Nephron progenitor cell (in vitro differentiated cells): Measurements from ENCODE around the gene NTRK2.

ENCODE experiments used
- DNase-seq: peaks from one replicate; pipeline ENCODE4 v3.0.0; 2021
- H3K27ac Mint-ChIP-seq: 2 replicates; pipeline ENCODE4 v1.8.0; 2021; ENCODE audit warnings: mild to moderate bottlenecking, moderate library complexity, mixed read lengths
- H3K27me3 Mint-ChIP-seq: 2 replicates; pipeline ENCODE4 v1.8.0; 2021; ENCODE audit warnings: mild to moderate bottlenecking, low read depth, mixed read lengths; ENCODE audit not compliant: poor library complexity
- H3K36me3 Mint-ChIP-seq: 2 replicates; pipeline ENCODE4 v1.8.0; 2021; ENCODE audit warnings: low read depth, mixed read lengths
- H3K4me1 Mint-ChIP-seq: 2 replicates; pipeline ENCODE4 v1.8.0; 2021; ENCODE audit warnings: mixed read lengths
- H3K4me3 Mint-ChIP-seq: 2 replicates; pipeline ENCODE4 v1.8.0; 2021; ENCODE audit warnings: mild to moderate bottlenecking, moderate library complexity, mixed read lengths
- H3K9me3 Mint-ChIP-seq: 2 replicates; pipeline ENCODE4 v1.8.0; 2021; ENCODE audit warnings: mild to moderate bottlenecking, moderate library complexity, mixed read lengths
- TF ChIP-seq, protein P1 (sequence below): fragments of 200-600 bp; sonication (generic); IDR thresholded peaks from 2 replicates; pipeline ENCODE4 v1.5.0; 2021; ENCODE audit warnings: antibody characterized with exemption

Gene NTRK2

DNA sequence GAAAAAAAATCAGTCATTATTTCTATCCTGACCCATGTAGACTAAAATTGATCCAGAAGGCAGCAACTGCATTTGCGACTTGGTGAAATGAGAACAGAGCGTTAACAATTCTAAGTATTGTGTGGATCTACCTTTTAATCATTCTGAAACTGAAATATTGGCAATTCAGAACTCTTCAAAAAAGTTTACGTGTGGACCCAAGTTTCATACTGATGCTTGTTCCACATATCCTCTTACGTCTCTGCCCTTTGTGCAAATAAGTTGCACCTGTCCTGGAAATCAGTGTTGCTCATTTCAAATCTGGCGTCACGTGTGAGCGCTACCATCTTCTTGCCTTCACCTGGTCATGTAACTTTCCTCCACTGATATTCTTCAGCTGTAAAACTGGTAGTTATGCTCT lies 74.7 kb downstream of the NTRK2 start:
- peaks cover 3% of the 10 kb centered on the region for H3K27me3 Mint-ChIP-seq
- H3K36me3 Mint-ChIP-seq = peaks cover 4% of the 10 kb centered on the region
- H3K9me3 Mint-ChIP-seq = no peaks in the 10 kb centered on the region
- no peaks in the 10 kb centered on the region for H3K4me1 Mint-ChIP-seq
- H3K4me3 Mint-ChIP-seq = no peak overlapping the region
- DNase-seq = no peak
- no peak overlapping the region for H3K27ac Mint-ChIP-seq
- TF ChIP-seq, protein P1, sequence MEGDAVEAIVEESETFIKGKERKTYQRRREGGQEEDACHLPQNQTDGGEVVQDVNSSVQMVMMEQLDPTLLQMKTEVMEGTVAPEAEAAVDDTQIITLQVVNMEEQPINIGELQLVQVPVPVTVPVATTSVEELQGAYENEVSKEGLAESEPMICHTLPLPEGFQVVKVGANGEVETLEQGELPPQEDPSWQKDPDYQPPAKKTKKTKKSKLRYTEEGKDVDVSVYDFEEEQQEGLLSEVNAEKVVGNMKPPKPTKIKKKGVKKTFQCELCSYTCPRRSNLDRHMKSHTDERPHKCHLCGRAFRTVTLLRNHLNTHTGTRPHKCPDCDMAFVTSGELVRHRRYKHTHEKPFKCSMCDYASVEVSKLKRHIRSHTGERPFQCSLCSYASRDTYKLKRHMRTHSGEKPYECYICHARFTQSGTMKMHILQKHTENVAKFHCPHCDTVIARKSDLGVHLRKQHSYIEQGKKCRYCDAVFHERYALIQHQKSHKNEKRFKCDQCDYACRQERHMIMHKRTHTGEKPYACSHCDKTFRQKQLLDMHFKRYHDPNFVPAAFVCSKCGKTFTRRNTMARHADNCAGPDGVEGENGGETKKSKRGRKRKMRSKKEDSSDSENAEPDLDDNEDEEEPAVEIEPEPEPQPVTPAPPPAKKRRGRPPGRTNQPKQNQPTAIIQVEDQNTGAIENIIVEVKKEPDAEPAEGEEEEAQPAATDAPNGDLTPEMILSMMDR = no peak

DNA sequence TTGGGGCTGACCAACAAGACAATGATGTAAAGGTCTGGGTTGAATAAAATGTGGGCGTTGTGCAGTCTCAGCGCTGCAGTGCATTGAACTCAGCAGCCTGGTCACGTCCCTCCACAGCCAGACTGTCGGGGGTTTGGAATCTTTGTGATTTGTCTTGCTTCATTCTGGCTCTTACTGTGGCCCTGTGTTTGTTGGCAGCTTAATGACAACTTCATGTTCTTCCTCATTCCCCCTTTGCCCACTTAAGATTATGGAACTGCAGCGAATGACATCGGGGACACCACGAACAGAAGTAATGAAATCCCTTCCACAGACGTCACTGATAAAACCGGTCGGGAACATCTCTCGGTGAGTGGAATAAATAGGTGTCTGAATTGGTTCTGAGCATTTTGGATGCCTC lies 75.2 kb downstream of the NTRK2 start:
- Mint-ChIP-seq H3K4me3 (no peak overlapping the region), H3K27ac (no peak overlapping the region), H3K9me3 (no peaks in the 10 kb centered on the region), H3K4me1 (no peaks in the 10 kb centered on the region), H3K36me3 (peaks cover 4% of the 10 kb centered on the region), H3K27me3 (peaks cover 3% of the 10 kb centered on the region)
- TF ChIP-seq, protein P1 = no peak
- no peak for DNase-seq

DNA sequence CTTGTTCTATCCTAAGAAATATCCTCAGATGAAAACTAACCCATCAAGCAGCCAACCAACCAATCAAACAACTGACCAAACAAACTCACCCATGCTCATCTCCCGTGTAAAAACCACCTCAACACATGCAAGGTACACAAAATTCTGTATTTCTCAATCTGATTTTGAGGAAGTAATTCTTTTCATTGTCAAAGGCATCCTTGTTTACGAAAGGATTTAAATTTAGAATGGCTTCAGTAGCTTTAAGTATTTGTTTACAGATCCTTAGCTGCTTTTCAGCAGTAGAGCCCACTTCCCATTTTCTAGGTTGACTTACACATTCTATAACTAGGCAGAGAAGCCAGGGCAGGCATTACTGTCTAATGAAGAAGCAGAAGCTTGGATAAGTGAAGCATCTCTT lies 78.6 kb downstream of the NTRK2 start:
- peaks cover 6% of the 10 kb centered on the region for H3K27me3 Mint-ChIP-seq
- H3K4me1 Mint-ChIP-seq = no peaks in the 10 kb centered on the region
- H3K27ac Mint-ChIP-seq = no peak overlapping the region
- no peaks in the 10 kb centered on the region for H3K9me3 Mint-ChIP-seq
- TF ChIP-seq, protein P1 = no peak
- DNase-seq = no peak
- H3K36me3 Mint-ChIP-seq = no peaks in the 10 kb centered on the region
- H3K4me3 Mint-ChIP-seq = no peak overlapping the region

DNA sequence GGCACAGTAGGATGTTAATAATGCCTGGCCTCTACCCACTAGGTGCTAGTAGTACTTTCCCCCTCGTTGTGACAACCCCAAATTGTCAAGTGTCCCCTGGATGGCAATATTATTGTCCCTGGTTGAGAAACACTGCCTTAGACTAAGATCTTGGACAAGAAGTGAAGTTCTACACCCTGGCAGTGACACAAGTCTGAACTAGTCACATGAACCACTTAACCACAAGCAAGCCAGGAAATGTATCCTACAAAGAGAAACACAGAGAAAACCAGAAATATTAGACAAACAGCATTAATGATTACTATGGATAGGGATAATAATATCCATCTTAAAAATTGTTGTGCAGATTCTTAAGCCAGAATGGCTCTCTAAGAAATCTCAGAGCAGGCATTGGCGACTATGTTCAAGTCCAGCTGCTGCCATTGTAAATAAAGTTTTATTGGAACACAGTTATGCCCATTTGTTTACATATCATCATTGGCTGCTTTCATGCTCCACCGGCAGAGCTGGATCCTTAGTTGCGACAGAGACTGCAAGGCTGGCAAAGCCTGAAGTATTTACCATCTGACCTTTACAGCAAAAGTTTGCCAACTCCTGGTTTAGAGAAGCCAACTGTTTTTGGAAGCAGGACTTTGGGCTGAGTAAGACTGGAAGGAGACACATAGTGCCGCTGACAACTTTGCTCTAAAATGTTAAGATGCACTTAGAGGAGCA lies 80.8 kb downstream of the NTRK2 start:
- Mint-ChIP-seq H3K27me3 (peaks cover 6% of the 10 kb centered on the region), H3K4me3 (no peak overlapping the region), H3K27ac (no peak overlapping the region), H3K36me3 (no peaks in the 10 kb centered on the region), H3K9me3 (no peaks in the 10 kb centered on the region), H3K4me1 (no peaks in the 10 kb centered on the region)
- DNase-seq = no peak
- TF ChIP-seq, protein P1 = no peak

DNA sequence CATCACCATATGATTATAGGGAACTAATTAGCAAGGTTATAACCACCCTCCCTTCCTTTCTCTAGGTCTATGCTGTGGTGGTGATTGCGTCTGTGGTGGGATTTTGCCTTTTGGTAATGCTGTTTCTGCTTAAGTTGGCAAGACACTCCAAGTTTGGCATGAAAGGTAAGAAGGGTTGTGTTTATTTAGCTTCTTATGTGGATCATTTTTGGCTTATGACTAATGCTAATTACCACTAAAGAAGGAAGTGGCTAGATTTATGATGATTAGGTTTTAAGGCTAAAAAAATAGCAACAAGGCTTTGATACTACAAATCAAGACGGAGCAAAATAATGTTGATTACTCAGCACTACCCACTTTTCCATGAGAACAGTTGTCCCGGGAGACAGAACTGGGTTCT lies 82.4 kb downstream of the NTRK2 start:
- Mint-ChIP-seq H3K27me3 (peaks cover 6% of the 10 kb centered on the region), H3K36me3 (no peaks in the 10 kb centered on the region), H3K9me3 (no peaks in the 10 kb centered on the region), H3K27ac (no peak overlapping the region), H3K4me1 (no peaks in the 10 kb centered on the region), H3K4me3 (no peak overlapping the region)
- TF ChIP-seq, protein P1 = no peak
- no peak for DNase-seq

DNA sequence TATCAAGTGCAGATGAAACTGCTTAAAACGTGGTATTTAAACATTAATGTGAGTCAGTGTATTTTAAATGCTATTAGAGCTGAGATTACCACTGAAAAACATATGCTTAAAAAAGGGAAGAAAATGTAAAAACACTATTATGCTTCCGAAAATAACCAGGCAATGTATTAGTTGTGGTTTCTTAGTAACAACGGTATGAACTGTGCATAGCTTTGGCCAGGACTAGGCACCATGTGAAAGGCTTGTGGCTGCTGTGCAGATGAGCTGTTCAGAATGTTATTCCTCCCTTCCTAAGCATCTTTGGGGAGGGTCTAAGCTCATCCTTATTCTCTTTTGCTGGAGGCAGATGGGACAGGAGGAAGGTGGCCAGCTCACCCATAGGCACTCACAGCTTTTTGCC lies 84.9 kb downstream of the NTRK2 start:
- Mint-ChIP-seq H3K36me3 (no peaks in the 10 kb centered on the region), H3K4me3 (no peak overlapping the region), H3K27me3 (peaks cover 3% of the 10 kb centered on the region), H3K4me1 (no peaks in the 10 kb centered on the region), H3K9me3 (no peaks in the 10 kb centered on the region), H3K27ac (no peak overlapping the region)
- TF ChIP-seq, protein P1 = no peak
- no peak for DNase-seq
